ENCODE results near the gene P2RX4.
"Not testable (repeated sequence)": the region's sequence is repeated elsewhere in the genome, so short reads cannot be mapped to it uniquely, and the experiment has no call there.

Gene P2RX4

GRCh38 chr12:121240062-121240420, 30.1 kb downstream of the P2RX4 start:
- DNase-seq (ENCODE audit: low read depth in 2 of 3, low spot score in 2 of 3) = no peak

GRCh38 chr12:121240484-121241101, 30.7 kb downstream of the P2RX4 start:
- peak; percentile 36 to 65 (median 44) for DNase-seq (ENCODE audit: low read depth in 2 of 3, low spot score in 2 of 3)

DNA sequence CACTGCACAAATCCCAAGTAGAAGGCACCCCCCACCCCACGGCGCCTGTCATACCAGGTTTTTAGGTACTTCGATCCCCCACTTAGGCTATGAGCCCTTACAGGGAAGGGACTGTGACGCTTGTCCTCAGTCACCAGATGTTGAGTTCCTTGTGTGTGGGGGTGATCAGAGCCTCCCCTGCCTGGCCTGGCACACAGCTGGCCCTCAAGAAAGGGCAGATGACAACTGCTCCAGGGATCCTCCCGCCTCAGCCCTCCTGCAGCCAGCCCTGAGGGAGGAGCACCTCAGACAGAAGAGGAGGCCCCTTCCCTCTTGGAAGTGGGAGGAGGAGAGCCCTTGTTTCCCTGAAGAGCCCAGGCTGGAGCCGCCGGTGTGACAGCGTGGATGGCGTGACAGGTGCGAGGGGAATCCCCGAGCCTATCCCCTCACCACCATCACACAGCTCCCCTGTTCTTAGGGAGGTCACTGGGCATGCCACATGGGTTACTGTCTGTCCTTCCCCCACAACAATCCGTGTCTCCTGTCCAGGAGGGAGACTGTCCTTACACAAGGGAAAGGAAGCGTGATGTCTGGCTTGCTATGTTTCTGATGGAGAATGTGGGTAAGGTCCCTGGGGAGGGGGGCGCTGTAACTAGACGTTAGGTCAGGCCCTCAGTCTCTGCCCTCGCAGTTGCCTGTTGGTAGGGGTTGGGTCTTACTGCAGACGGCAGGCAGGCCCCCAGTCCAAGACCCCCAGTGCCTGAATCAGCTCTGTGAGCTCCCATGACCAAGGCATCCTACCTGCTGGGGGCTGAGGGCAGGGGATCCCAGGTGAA, 31.4 kb downstream of the P2RX4 start:
- no peak for DNase-seq (ENCODE audit: low read depth in 2 of 3, low spot score in 2 of 3)

GRCh38 chr12:121245031-121245430, 35.1 kb downstream of the P2RX4 start:
- no peak for DNase-seq (ENCODE audit: low read depth in 2 of 3, low spot score in 2 of 3)

GRCh38 chr12:121245951-121246350, 36.0 kb downstream of the P2RX4 start:
- no peak for DNase-seq (ENCODE audit: low read depth in 2 of 3, low spot score in 2 of 3)

DNA sequence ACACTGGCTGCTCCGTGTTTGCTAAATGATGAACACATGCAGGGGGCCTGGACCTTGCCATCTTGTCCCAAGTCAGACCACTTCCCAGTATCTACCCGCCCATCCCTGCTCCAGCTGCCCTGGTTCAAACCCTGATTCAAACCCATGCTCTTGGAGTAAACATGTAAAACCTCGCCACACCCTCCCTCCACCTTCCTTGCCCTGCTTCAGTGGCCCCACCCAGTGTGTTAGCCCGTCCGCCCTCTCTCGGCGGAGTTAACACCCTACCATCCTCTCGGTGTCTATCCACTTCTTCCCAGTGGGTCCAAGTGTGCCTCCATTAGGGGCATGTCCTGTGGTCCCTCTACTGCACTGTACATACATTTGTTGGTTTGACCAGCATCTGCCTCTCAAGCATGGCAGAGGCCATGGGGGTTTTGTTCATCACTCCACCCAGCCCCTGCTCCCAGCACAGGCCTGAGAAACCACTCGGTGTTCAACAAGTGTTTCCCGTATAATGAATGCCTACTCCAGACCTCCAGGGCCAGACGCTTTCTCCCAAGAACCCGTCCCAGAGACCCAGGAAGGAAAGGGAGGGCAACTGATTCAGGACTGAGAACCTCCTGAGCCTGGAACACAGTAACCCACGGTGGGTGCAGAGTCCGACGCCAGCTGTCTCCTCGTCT, 37.1 kb downstream of the P2RX4 start:
- no peak for DNase-seq (ENCODE audit: low read depth in 2 of 3, low spot score in 2 of 3)

GRCh38 chr12:121248622-121249021, 38.7 kb downstream of the P2RX4 start:
- no peak for DNase-seq (ENCODE audit: low read depth in 2 of 3, low spot score in 2 of 3)

DNA sequence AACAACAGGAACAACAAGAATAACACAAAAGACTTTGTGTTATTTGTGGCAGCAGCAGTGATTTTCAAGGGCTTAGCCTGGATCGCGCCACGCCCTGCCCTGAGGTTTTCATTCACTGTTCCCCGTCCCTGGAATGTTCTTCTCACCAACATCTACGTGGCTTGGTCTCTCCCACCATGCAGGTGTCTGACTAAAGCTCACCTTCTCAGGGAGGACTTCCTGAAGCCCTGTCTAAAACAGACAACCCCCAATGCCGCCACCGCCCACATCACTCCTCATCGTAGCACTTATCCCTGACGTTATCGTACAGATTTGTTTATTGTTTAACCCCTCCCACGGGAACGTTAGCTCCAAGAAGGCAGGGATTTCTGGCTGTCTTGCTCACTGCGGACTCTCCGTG, 40.4 kb downstream of the P2RX4 start:
- no peak for DNase-seq (ENCODE audit: low read depth in 2 of 3, low spot score in 2 of 3)

- no peak for DNase-seq (ENCODE audit: low read depth in 2 of 3, low spot score in 2 of 3)
Observed at GRCh38 chr12:121251838-121252237, 41.9 kb downstream of the P2RX4 start.

GRCh38 chr12:121252712-121253345, 42.9 kb downstream of the P2RX4 start:
- no peak for DNase-seq (ENCODE audit: low read depth in 2 of 3, low spot score in 2 of 3)

- no peak for DNase-seq (ENCODE audit: low read depth in 2 of 3, low spot score in 2 of 3)
Observed at GRCh38 chr12:121253638-121254335, 43.9 kb downstream of the P2RX4 start.

DNA sequence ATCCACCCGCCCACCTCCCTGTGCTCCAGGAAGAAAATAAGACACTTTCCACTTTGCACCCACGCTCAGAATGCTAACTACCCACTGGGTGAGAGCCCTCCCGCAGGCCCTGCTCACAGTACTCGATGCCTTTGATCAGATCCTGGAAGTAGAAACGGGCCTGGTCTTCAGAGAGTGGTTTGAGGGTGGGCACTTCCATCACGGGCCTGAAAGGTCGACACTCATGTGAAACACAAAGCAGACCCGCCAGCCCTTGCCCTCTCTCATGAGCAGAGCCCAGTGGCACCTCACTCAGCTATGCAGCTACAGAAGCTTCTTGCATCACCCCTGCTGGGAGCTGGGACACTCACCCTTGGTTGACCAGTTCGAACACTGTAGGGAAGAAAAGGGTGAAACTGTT, 45.5 kb downstream of the P2RX4 start:
- no peak for DNase-seq (ENCODE audit: low read depth in 2 of 3, low spot score in 2 of 3)

DNA sequence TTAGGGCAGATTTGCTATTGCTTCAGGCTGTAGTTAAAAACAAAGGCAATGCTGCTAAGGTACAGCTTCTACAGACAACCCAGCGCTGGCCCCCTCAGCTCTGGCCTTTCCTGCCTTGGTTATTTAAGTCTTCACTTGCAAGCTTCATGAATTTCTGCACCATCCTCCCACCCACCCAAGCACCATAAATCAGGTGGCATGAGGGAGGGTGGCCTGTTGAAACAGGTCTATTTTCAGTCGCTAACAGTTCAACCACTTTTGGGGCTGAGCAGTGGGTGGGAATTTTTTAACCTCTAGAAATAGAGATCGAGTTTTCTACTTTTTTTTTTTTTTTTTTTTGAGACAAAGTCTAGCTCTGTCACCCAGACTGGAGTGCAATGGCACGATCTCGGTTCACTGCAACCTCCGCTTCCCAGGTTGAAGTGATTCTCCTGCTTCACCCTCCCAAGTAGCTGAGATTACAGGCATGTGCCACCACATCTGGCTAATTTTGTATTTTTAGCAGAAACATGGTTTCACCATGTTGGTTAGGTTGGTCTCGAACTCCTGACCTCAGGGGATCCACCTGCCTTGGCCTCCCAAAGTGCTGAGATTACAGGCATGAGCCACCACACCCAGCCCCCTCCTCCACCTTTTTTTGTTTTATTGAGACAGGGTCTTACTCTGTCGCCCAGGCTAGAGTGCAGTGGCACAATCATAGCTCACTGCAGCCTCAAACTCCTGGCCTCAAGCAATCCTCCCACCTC, 47.9 kb downstream of the P2RX4 start:
- not testable (repeated sequence) for DNase-seq (ENCODE audit: low read depth in 2 of 3, low spot score in 2 of 3)

- DNase-seq (ENCODE audit: low read depth in 2 of 3, low spot score in 2 of 3) = no peak
Observed at GRCh38 chr12:121259074-121259473, 49.1 kb downstream of the P2RX4 start.

DNA sequence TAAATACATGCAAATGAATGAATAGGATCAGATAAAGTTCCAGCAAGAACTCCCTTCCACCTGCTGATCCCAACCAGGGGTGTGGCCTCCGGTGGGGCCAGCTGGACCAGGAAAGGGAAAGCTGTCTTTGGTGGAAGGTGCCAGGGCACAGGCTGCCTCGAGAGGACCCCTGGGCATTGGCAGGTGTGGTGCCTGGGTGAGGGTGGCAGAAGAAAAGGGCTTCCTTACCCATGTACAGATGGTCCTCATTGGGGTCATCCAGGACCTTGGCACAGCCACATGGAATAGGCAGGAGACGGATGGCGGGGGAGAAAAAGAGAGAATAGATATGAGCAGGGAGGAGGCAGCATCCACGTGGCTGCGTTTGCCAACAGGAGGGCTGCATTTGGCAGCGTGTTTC, 50.2 kb downstream of the P2RX4 start:
- DNase-seq (ENCODE audit: low read depth in 2 of 3, low spot score in 2 of 3) = no peak

GRCh38 chr12:121261398-121261797, 51.5 kb downstream of the P2RX4 start:
- DNase-seq (ENCODE audit: low read depth in 2 of 3, low spot score in 2 of 3) = no peak

DNA sequence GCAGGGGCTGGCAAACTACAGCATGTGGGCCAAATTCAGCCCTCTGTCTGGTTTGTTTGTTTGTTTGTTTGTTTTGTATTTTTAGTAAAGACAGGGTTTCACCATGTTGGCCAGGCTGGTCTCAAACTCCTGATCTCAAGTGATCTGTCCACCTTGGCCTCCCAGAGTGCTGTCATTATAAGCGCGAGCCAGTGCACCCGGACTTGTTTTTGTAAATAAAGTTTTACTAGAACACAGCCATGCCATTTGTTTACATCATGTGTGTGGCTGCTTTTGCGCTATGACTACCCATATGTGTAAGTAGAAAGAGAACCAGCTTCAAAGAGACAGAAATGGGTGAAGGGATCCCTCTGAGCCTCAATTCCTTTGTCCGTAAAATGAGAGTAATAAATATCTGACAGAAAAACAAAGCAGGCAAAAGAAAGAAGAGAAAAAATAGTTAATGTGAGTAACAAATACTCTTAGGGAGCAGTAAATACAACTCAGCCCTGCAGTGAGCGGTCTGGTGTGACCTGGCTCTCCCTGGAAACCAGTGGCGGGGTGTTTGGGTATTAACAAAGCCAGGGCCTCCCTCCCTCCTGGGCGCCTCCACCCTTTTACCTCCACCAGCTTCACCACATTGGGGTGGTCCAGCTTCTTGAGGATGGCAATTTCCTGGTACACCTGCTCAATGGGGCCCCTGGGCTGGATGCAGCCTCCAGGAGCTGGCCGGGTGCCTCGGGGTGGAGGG, 53.4 kb downstream of the P2RX4 start:
- DNase-seq (ENCODE audit: low read depth in 2 of 3, low spot score in 2 of 3) = no peak

GRCh38 chr12:121264135-121264534, 54.2 kb downstream of the P2RX4 start:
- DNase-seq (ENCODE audit: low read depth in 2 of 3, low spot score in 2 of 3) = no peak

- DNase-seq (ENCODE audit: low read depth in 2 of 3, low spot score in 2 of 3) = no peak
Observed at GRCh38 chr12:121264951-121265515, 55.1 kb downstream of the P2RX4 start.

- DNase-seq (ENCODE audit: low read depth in 2 of 3, low spot score in 2 of 3) = no peak
Observed at GRCh38 chr12:121267822-121268221, 57.9 kb downstream of the P2RX4 start.
